Stomach (tissue), 9 donors: ENCODE data around the gene ASTN2. TPM values are rescaled to one million over a fixed set of nuclear protein-coding genes. Genes with fewer than 3 reads are reported as not detected.

Experiments used
- DNase-seq, 2 donors: peaks; one replicate each; pipeline versions ENCODE4 v3.0.0 to v3.0.0-alpha.2; 2013 to 2019
- H3K27ac ChIP-seq, 5 donors: fragments of 200-600 bp in 4 of 5; sonication (generic) in 4 of 5; one replicate each; pipeline ENCODE4 v1.5.1; 2013 to 2019; ENCODE audit warnings: mild to moderate bottlenecking in 1 of 5, moderate library complexity in 1 of 5
- H3K27me3 ChIP-seq, 3 donors: fragments of 200-600 bp; sonication (generic); one replicate each; pipeline ENCODE4 v1.5.1; 2017 to 2019; ENCODE audit warnings: mixed run types in 1 of 3
- H3K36me3 ChIP-seq, 4 donors: fragments of 200-600 bp; sonication (generic); 1 replicate in 3 of 4; 2 replicates in 1 of 4; pipeline ENCODE4 v1.5.1; 2016 to 2019
- H3K4me1 ChIP-seq, 4 donors: fragments of 200-600 bp; sonication (generic); one replicate each; pipeline ENCODE4 v1.5.1; 2016 to 2019
- H3K4me3 ChIP-seq, 4 donors: fragments of 200-600 bp; sonication (generic) in 3 of 4; one replicate each; pipeline ENCODE4 v1.5.1; 2016 to 2019; ENCODE audit warnings: mild to moderate bottlenecking in 1 of 4
- H3K9me3 ChIP-seq, 4 donors: fragments of 200-600 bp; sonication (generic); one replicate each; pipeline ENCODE4 v1.5.1; 2016 to 2019
- EP300 ChIP-seq: sonication (generic); formaldehyde crosslinking; IDR thresholded peaks from one replicate; pipeline ENCODE4 v1.6.1; 2017; ENCODE audit warnings: antibody characterized with exemption
- POLR2A ChIP-seq, 4 donors: fragments of 450-650 bp; IDR thresholded peaks; one replicate each; pipeline ENCODE4 v1.6.1; 2016; ENCODE audit warnings: antibody characterized with exemption in 4 of 4, control low read depth in 2 of 4, mild to moderate bottlenecking in 1 of 4, moderate library complexity in 1 of 4
- POLR2AphosphoS5 ChIP-seq, 3 donors: sonication (generic); formaldehyde crosslinking; IDR thresholded peaks; one replicate each; pipeline ENCODE4 v1.6.1; 2016; ENCODE audit warnings: antibody characterized with exemption in 3 of 3
- WGBS, 5 donors: extraction: QIAGEN DNeasy Blood & Tissue Kit in 3 of 5; methylation state at CpG; one replicate each; pipeline versions ENCODE4 v1.1.5 to v1.1.7; 2013 to 2018; 5-methylcytosine and 5-hydroxymethylcytosine counted together
- intact Hi-C: fragments of 100-400 bp; cut with DNase I; formaldehyde crosslinking; loops from one replicate; pipeline ENCODE4 v1.15.1; 2023; ENCODE audit warnings: low total_unique reads
- polyA plus RNA-seq, 3 donors: library from polyadenylated mRNA; stranded (reverse); fragments of 200-250 nt; gene quantifications; one replicate each; pipeline ENCODE4 v1.2.3, GENCODE V29; 2013
- total RNA-seq, 5 donors: library from RNA; depleted of rRNA; stranded (reverse); fragments of >200 nt; gene quantifications; one replicate each; pipeline versions ENCODE4 v1.1.0 to v1.2.3, GENCODE V29; 2014 to 2016
- TF ChIP-seq, protein P1 (sequence below), 7 experiments: fragments of 450-650 bp in 4 of 7; fragments of 200-600 bp in 3 of 7; sonication (generic) in 3 of 7; IDR thresholded peaks; one replicate each; pipeline ENCODE4 v1.5.1; 2016 to 2019; ENCODE audit warnings: antibody characterized with exemption in 7 of 7, control low read depth in 2 of 7, mild to moderate bottlenecking in 1 of 7
- donor health status: healthy with polysubstance abuse.
- donor health status: Bipolar disorder and iron deficiency.
- donor health status: healthy.

Gene ASTN2
- total and polyA plus RNA-seq, 8 donors, result 2.1 to 22.3 (median 4.2) TPM; not detected in 1

DNA sequence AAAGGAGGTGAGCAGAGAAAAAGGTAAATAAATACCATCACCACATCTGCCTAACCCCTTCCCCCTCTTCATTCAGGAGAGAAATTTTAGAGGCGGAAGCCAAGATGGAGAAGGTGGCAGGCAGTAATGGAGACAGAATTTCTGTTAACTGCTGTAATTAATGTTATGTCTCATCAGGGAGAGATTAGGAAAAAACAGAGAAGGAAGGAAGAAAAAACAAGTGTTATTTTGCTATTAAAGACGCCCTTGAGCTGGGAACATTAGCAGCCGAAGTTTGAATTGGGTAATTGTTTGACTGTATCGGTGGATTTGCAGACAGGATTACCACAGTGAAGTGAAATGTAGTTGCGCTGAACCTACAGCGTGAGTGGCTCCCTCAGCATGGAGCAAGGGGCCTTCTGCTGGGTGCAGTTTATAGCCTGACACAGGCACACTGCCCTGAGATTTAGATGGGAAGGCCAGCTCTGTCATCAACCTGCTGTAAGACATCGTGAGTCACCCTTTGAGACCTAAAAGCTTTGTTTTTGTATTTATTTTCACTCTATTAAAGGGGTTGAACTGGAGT is 136.3 kb downstream of the ASTN2 start:
- Histone ChIP-seq H3K27ac (no peak overlapping the region), H3K9me3 (no peaks in the 10 kb centered on the region), H3K36me3 (no peaks in the 10 kb centered on the region), H3K4me3 (no peak overlapping the region), H3K27me3 (no peaks in the 10 kb centered on the region), H3K4me1 (no peaks in the 10 kb centered on the region)
- no peak for DNase-seq
- no peak for TF ChIP-seq POLR2A (IDR thresholded peaks at IDR 0.05)
- TF ChIP-seq POLR2AphosphoS5 (IDR thresholded peaks at IDR 0.05), result no peak
- TF ChIP-seq EP300, result no peak
- TF ChIP-seq, protein P1, sequence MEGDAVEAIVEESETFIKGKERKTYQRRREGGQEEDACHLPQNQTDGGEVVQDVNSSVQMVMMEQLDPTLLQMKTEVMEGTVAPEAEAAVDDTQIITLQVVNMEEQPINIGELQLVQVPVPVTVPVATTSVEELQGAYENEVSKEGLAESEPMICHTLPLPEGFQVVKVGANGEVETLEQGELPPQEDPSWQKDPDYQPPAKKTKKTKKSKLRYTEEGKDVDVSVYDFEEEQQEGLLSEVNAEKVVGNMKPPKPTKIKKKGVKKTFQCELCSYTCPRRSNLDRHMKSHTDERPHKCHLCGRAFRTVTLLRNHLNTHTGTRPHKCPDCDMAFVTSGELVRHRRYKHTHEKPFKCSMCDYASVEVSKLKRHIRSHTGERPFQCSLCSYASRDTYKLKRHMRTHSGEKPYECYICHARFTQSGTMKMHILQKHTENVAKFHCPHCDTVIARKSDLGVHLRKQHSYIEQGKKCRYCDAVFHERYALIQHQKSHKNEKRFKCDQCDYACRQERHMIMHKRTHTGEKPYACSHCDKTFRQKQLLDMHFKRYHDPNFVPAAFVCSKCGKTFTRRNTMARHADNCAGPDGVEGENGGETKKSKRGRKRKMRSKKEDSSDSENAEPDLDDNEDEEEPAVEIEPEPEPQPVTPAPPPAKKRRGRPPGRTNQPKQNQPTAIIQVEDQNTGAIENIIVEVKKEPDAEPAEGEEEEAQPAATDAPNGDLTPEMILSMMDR (IDR thresholded peaks at IDR 0.05), result no peak
- WGBS, 5 donors, result 43 to 65% (median 56%) methylated on average over 7 of the region's 7 CpGs
- intact Hi-C loops, result no loop called here

DNA sequence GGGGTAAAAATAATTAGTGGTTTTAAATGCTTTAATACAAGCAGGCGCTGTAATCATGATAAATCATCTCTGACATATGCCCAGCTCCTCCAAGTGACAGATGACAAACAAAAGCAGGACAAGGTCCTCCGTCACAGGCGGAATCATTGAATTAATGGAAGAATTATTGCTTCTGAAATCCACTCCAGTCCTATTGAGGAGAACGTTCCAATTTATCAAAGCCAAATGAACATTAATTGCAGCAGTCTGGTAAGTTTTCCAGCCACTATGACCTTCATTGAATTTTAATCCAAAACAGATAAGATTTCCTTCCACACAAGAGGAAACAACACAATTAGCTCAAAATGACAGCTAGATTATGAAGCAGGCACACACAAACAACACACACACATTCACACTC is 136.8 kb downstream of the ASTN2 start:
- no peak overlapping the region for H3K4me3 ChIP-seq
- TF ChIP-seq POLR2AphosphoS5 (IDR thresholded peaks at IDR 0.05) (no peak), POLR2A (IDR thresholded peaks at IDR 0.05) (no peak), EP300 (no peak)
- TF ChIP-seq, protein P1 (IDR thresholded peaks at IDR 0.05), result no peak
- H3K36me3 ChIP-seq, result no peaks in the 10 kb centered on the region
- no peaks in the 10 kb centered on the region for H3K27me3 ChIP-seq
- peak in 1 of 2 donors; percentile 24 for DNase-seq
- no peak overlapping the region for H3K27ac ChIP-seq
- H3K9me3 ChIP-seq, result no peaks in the 10 kb centered on the region
- no peaks in the 10 kb centered on the region for H3K4me1 ChIP-seq
- intact Hi-C loops, result no loop called here
- 33 to 43% (median 42%) methylated on average over 4 of the region's 4 CpGs for WGBS, 5 donors

DNA sequence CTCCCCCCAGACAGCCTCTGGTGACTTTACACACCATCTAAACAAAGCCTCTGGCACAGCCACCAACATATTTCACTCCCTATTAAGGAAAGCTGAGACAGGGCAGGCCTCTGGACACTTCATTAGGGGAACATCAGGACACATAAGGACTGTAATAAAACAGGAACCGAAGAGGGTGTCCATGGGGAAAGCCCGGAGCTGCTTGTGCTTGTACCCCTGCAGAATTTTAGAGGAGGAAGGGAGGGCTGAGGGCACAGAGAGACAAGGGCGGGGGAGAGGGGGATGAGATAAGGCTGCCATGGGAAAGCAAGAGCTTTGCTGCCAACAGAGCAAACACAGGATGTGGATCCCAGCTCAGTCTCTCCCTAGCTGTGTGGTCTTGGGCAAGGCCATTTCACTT is 138.4 kb downstream of the ASTN2 start:
- TF ChIP-seq EP300 (no peak), POLR2A (IDR thresholded peaks at IDR 0.05) (no peak), POLR2AphosphoS5 (IDR thresholded peaks at IDR 0.05) (no peak)
- TF ChIP-seq, protein P1 (IDR thresholded peaks at IDR 0.05), result no peak
- no peaks in the 10 kb centered on the region for H3K4me1 ChIP-seq
- no peaks in the 10 kb centered on the region for H3K27me3 ChIP-seq
- DNase-seq, result peak in 1 of 2 donors; percentile 22
- WGBS, 5 donors, result 55 to 83% (median 65%) methylated on average over 3 of the region's 3 CpGs
- H3K27ac ChIP-seq, result no peak overlapping the region
- intact Hi-C loops, result no loop called here
- H3K4me3 ChIP-seq, result no peak overlapping the region
- no peaks in the 10 kb centered on the region for H3K36me3 ChIP-seq
- no peaks in the 10 kb centered on the region for H3K9me3 ChIP-seq

DNA sequence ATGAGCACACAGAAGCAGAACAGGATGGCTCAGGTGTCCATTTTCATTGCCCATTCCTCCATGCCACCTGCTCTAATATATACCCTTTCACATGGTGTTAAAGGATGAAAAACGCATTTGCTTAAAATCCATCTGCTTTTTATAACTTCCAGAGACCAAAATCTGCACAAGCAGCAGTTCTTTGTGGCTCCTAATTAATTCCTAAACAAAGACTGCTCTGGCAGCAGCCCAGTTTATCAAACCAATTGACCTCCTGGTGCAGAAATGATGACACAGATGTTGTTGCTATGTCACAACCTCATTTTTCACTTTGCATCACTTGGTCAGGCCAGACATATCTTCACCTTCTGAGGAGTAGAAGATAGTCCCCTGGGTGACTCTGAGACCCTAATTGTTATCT is 141.2 kb downstream of the ASTN2 start:
- Histone ChIP-seq H3K4me1 (no peaks in the 10 kb centered on the region), H3K36me3 (no peaks in the 10 kb centered on the region), H3K27ac (no peak overlapping the region), H3K9me3 (no peaks in the 10 kb centered on the region), H3K4me3 (no peak overlapping the region), H3K27me3 (no peaks in the 10 kb centered on the region)
- no peak for DNase-seq
- WGBS, 5 donors, result 70 to 88% (median 76%) methylated on average over 1 of the region's 1 CpG
- intact Hi-C loops, result no loop called here
- TF ChIP-seq, protein P1 (IDR thresholded peaks at IDR 0.05), result no peak
- TF ChIP-seq POLR2A (IDR thresholded peaks at IDR 0.05) (no peak), EP300 (no peak), POLR2AphosphoS5 (IDR thresholded peaks at IDR 0.05) (no peak)
